Fibroblast of lung (primary cell): ENCODE results near the gene NEB. TPM values are rescaled to one million over a fixed set of nuclear protein-coding genes. Genes with fewer than 3 reads are reported as not detected.

Source experiments
- DNase-seq, 2 donors: peaks; one replicate each; pipeline versions ENCODE4 v3.0.0 to v3.0.0-alpha.2; 2010; ENCODE audit warnings: low read depth in 2 of 2
- H2AFZ ChIP-seq: 2 replicates; pipeline ENCODE4 v1.5.1; 2012; ENCODE audit warnings: low read length, control low read depth, inconsistent platforms
- H3K27ac ChIP-seq: 2 replicates; pipeline ENCODE4 v1.5.1; 2011; ENCODE audit warnings: low read length, control low read depth; ENCODE audit not compliant: insufficient read depth
- H3K27me3 ChIP-seq: 2 replicates; pipeline ENCODE4 v1.5.1; 2011; ENCODE audit warnings: mild to moderate bottlenecking, low read length; ENCODE audit not compliant: control insufficient read depth, insufficient read depth
- H3K36me3 ChIP-seq: 2 replicates; pipeline ENCODE4 v1.5.1; 2011; ENCODE audit warnings: low read length; ENCODE audit not compliant: control insufficient read depth, insufficient read depth
- H3K4me1 ChIP-seq: 2 replicates; pipeline ENCODE4 v1.5.1; 2011; ENCODE audit warnings: low read length; ENCODE audit not compliant: control insufficient read depth, insufficient read depth; ENCODE audit errors: extremely low read depth
- H3K4me2 ChIP-seq: 2 replicates; pipeline ENCODE4 v1.5.1; 2011; ENCODE audit warnings: low read length, control low read depth; ENCODE audit not compliant: insufficient read depth; ENCODE audit errors: extremely low read depth
- H3K4me3 ChIP-seq, 4 experiments: fragments of 200-600 bp in 1 of 4; sonication (generic) in 1 of 4; replicated peaks in 1 of 4; 2 replicates each; pipeline ENCODE4 v1.5.1; 2011 to 2016; ENCODE audit warnings: low read length in 4 of 4, low read depth in 3 of 4, mild to moderate bottlenecking in 3 of 4, control low read depth in 2 of 4, inconsistent platforms in 1 of 4, mixed read lengths in 1 of 4; ENCODE audit not compliant: insufficient read depth in 1 of 4; ENCODE audit errors: control extremely low read depth in 1 of 4
- H3K79me2 ChIP-seq: 2 replicates; pipeline ENCODE4 v1.5.1; 2012; ENCODE audit warnings: mild to moderate bottlenecking, low read length, inconsistent platforms; ENCODE audit not compliant: control insufficient read depth, insufficient read depth
- H3K9ac ChIP-seq: 2 replicates; pipeline ENCODE4 v1.5.1; 2011; ENCODE audit warnings: mild to moderate bottlenecking, low read length, control low read depth; ENCODE audit not compliant: insufficient read depth
- H3K9me3 ChIP-seq: 2 replicates; pipeline ENCODE4 v1.5.1; 2012; ENCODE audit warnings: low read depth, low read length; ENCODE audit not compliant: control insufficient read depth, insufficient read depth
- H4K20me1 ChIP-seq: 2 replicates; pipeline ENCODE4 v1.5.1; 2011; ENCODE audit warnings: low read length; ENCODE audit not compliant: control insufficient read depth, insufficient read depth; ENCODE audit errors: extremely low read depth
- CTCF ChIP-seq, 2 donors: IDR thresholded peaks in 1 of 2; conservative IDR thresholded peaks in 1 of 2; 1 replicate in 1 of 2; 2 replicates in 1 of 2; pipeline ENCODE4 v1.5.1; 2011 to 2012; ENCODE audit warnings: low read length in 2 of 2, control low read depth in 1 of 2, inconsistent platforms in 1 of 2, low read depth in 1 of 2, mild to moderate bottlenecking in 1 of 2
- EZH2 ChIP-seq: IDR thresholded peaks from 2 replicates; pipeline ENCODE4 v1.5.1; 2012; ENCODE audit warnings: low read length, control low read depth, mild to moderate bottlenecking; ENCODE audit errors: missing control alignments
- polyA plus RNA-seq, 2 donors: library from polyadenylated mRNA; depleted of rRNA in 1 of 2; stranded (reverse) in 1 of 2; unstranded in 1 of 2; fragments of >200 nt; gene quantifications; 2 replicates each; pipeline ENCODE4 v1.2.1, GENCODE V29; 2011 to 2012; ENCODE audit warnings: missing spikeins in 1 of 2
- total RNA-seq: library from RNA; depleted of rRNA; stranded (reverse); fragments of >200 nt; gene quantifications from 2 replicates; pipeline ENCODE4 v1.2.1, GENCODE V29; 2014

The NEB gene
- total and polyA plus RNA-seq, 2 donors (not counting 1 experiment from before 2014, with no cell fraction given) = 0.17 to 0.26 TPM

DNA sequence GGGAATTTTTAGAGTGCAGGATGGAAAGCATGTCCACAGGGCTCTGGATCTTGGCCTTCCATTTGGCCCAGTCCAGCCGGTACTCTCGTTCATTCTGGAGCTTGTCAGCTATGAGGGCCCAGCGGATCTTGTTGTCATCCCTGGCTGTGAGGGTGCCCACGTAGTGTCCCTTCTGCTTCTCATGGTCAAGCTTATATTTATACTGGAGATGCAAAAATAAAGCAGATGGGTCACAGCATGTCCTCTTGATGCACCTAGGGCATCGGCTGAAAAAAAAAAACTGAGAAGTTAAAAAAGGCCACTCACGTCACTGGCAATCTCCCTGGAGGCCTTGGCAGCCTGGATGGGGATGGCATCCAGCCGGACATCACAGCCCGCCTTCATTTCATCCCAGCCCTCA is 164.1 kb downstream of the NEB start:
- Histone ChIP-seq H3K4me3 (no peak overlapping the region), H3K4me1 (no peaks in the 10 kb centered on the region), H3K9me3 (no peaks in the 10 kb centered on the region), H3K9ac (no peak overlapping the region), H2AFZ (no peak overlapping the region), H3K79me2 (no peaks in the 10 kb centered on the region), H4K20me1 (no peaks in the 10 kb centered on the region), H3K27me3 (no peaks in the 10 kb centered on the region), H3K27ac (no peak overlapping the region), H3K36me3 (no peaks in the 10 kb centered on the region), H3K4me2 (no peak overlapping the region)
- no peak for DNase-seq
- TF ChIP-seq EZH2 = no peak

- no peaks in the 10 kb centered on the region for H3K36me3 ChIP-seq
- no peak overlapping the region for H2AFZ ChIP-seq
- peak in 1 of 2 donors; percentile 57 for DNase-seq
- no peaks in the 10 kb centered on the region for H3K79me2 ChIP-seq
- H3K4me1 ChIP-seq = no peaks in the 10 kb centered on the region
- H3K27ac ChIP-seq = no peak overlapping the region
- H3K4me3 ChIP-seq = peak overlapping the region in 1 of 4 experiments; percentile 0
- TF ChIP-seq EZH2 (no peak), CTCF (conservative IDR thresholded peaks at IDR 0.05 in 1 of 2, IDR thresholded peaks at IDR 0.05 in 1 of 2; ENCODE audit: low read depth in 1 of 2, low read length in 2 of 2) (no peak)
- no peak overlapping the region for H3K9ac ChIP-seq
- H4K20me1 ChIP-seq = no peaks in the 10 kb centered on the region
- H3K27me3 ChIP-seq = no peaks in the 10 kb centered on the region
- no peaks in the 10 kb centered on the region for H3K9me3 ChIP-seq
- no peak overlapping the region for H3K4me2 ChIP-seq
Observed at GRCh38 chr2:151569167-151569566, 165.1 kb downstream of the NEB start.

GRCh38 chr2:151568501-151568900 is 165.8 kb downstream of the NEB start:
- Histone ChIP-seq H3K27ac (no peak overlapping the region), H3K9ac (no peak overlapping the region), H3K9me3 (no peaks in the 10 kb centered on the region), H2AFZ (peak overlapping the region; percentile 31), H3K36me3 (no peaks in the 10 kb centered on the region), H4K20me1 (no peaks in the 10 kb centered on the region), H3K4me3 (peak overlapping the region in 1 of 4 experiments; percentile 10), H3K4me1 (no peaks in the 10 kb centered on the region), H3K27me3 (no peaks in the 10 kb centered on the region), H3K4me2 (peak overlapping the region; percentile 37), H3K79me2 (no peaks in the 10 kb centered on the region)
- no peak for DNase-seq
- TF ChIP-seq CTCF (conservative IDR thresholded peaks at IDR 0.05 in 1 of 2, IDR thresholded peaks at IDR 0.05 in 1 of 2; ENCODE audit: low read depth in 1 of 2, low read length in 2 of 2) (no peak), EZH2 (no peak)
